IPS-18c (cell line): ENCODE measurements around the gene ATRAID.

Experiments used
- H3K4me3 ChIP-seq: 2 replicates; pipeline ENCODE4 v1.7.0; 2013; ENCODE audit warnings: low read depth, mild to moderate bottlenecking, low read length, moderate library complexity; ENCODE audit not compliant: insufficient read depth
- H3K9me3 ChIP-seq: one replicate; pipeline ENCODE4 v1.6.1; 2013; ENCODE audit warnings: mild to moderate bottlenecking, low read length, moderate library complexity; ENCODE audit not compliant: control insufficient read depth, insufficient read depth

Gene ATRAID

DNA sequence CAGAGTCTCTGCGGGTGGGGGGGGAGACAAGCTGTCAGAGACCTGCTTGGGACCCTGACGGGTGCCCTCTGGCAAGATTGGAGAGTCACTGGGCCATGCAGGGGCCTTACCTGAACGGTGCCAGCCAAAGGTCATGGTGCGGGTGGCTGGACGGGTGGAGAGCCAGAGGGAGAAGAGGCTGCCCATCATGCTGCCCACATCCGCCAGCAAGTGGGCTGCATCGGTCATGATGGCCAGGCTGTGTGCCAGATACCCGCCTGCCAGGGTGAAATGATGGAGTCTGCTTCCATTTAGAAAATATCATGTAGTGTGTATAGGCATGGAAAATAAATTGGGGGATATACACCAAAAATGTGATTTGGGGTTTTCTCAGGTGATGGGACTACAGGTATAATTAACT is 46.2 kb downstream of the ATRAID start:
- Histone ChIP-seq H3K9me3 (no peaks in the 10 kb centered on the region), H3K4me3 (no peak overlapping the region)

GRCh38 chr2:27261241-27261925 is 49.5 kb downstream of the ATRAID start:
- Histone ChIP-seq H3K4me3 (peak overlapping the region; percentile 36), H3K9me3 (no peaks in the 10 kb centered on the region)

GRCh38 chr2:27261926-27262298 is 50.1 kb downstream of the ATRAID start:
- no peaks in the 10 kb centered on the region for H3K9me3 ChIP-seq
- peak overlapping the region; percentile 36; the same call in 1 of the 2 replicates for H3K4me3 ChIP-seq

GRCh38 chr2:27262379-27263286 is 50.8 kb downstream of the ATRAID start, which contains the start of gene SLC30A3:
Gene SLC30A3, minus strand, starts transcription at chr2:27263047. Its CDS starts 141 bp downstream, at chr2:27262906.
- H3K9me3 ChIP-seq: no peaks in the 10 kb centered on the region
- peak within 1 kb of the TSS; percentile 61 for H3K4me3 ChIP-seq

GRCh38 chr2:27263287-27264252 is 51.7 kb downstream of the ATRAID start:
- Histone ChIP-seq H3K9me3 (no peaks in the 10 kb centered on the region), H3K4me3 (peak overlapping the region; percentile 61)

DNA sequence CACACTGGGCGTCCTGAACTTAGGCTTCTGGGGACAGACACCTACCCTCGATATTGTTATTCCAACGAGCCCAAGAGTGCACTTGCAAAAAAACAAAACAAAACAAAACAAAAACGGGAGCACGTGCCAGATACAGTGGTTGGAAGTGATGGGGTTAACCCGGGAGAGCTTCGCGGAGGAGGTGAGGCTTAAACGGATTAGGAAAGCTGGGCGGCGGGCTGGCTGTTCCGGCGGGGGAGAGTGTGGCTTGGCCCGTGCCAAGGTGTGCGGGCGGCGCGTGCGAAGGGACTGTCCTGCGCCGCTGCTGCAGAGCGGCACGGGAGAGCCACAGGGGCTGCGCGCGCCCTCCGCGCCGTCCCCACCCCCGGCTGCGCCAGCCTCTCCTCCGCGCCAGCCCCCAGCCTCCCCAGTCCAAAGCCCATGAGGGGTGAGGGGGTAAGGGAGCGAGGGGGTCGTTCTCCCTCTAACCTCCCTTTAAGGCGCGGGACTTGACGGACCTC is 52.5 kb downstream of the ATRAID start:
- no peaks in the 10 kb centered on the region for H3K9me3 ChIP-seq
- peak overlapping the region; percentile 61; the same call in 1 of the 2 replicates for H3K4me3 ChIP-seq

- H3K4me3 ChIP-seq: peak overlapping the region; percentile 61
- H3K9me3 ChIP-seq: no peaks in the 10 kb centered on the region
Measured at GRCh38 chr2:27264753-27265535, 53.1 kb downstream of the ATRAID start.

DNA sequence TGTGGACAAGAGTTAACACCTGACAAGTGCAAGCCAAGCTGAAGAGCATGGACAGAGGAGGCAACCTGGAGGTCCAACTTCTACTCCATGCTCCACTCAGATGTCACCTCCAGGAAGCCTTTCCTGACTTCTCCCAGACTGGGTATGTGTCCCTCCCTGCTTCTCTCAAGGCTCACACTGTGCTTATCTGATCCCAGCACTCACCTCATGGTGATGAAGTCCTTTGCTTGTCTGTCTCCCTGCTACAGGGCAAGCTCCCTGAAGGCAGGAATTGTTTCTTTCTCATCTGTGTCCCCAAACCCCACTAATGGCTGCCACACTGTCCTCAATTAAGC is 53.7 kb downstream of the ATRAID start:
- no peaks in the 10 kb centered on the region for H3K9me3 ChIP-seq
- H3K4me3 ChIP-seq: no peak overlapping the region
